ENCODE results near the gene CSTF3. TPM values are rescaled to one million over a fixed set of nuclear protein-coding genes. Genes with fewer than 3 reads are reported as not detected.
"Not testable (repeated sequence)": the region's sequence is repeated elsewhere in the genome, so short reads cannot be mapped to it uniquely, and the experiment has no call there.

CSTF3 gene
- total and polyA plus RNA-seq, 2 donors from 2014 or later: 26.1 to 28.5 TPM

GRCh38 chr11:33160136-33160535 lies 1.1 kb downstream of the CSTF3 start:
- Histone ChIP-seq H3K27me3 (ENCODE audit: control insufficient read depth, insufficient read depth, low read length) (no peaks in the 10 kb centered on the region), H3K36me3 (ENCODE audit: control insufficient read depth in 2 of 3, insufficient read depth in 3 of 3, low read length in 3 of 3) (no peaks in the 10 kb centered on the region), H3K4me1 (ENCODE audit: control insufficient read depth in 2 of 3, insufficient read depth in 2 of 3, low read depth in 1 of 3, low read length in 3 of 3) (peaks cover 3 to 4% (median 4%) of the 10 kb centered on the region in 3 donors), H3K9ac (ENCODE audit: low read length in 3 of 3) (peak overlapping the region in 2 of 3 donors; percentile 75 to 93), H3K9me3 (ENCODE audit: control insufficient read depth in 2 of 3, insufficient read depth in 1 of 3, low read length in 3 of 3) (no peaks in the 10 kb centered on the region), H3K27ac (ENCODE audit: low read depth in 2 of 2, low read length in 2 of 2) (no peak overlapping the region), H3K4me3 (ENCODE audit: low read length in 3 of 3) (peak overlapping the region; percentile 93 to 100 (median 98))
- FAIRE-seq (no peak), DNase-seq (peak in 3 of 5 donors; percentile 26 to 84 (median 80))
- TF ChIP-seq CTCF (IDR thresholded peaks at IDR 0.05; ENCODE audit: borderline replicate concordance, extremely low read depth, insufficient read depth): no peak
- intact Hi-C loops (cut with DNase I): no loop called here

GRCh38 chr11:33159378-33159867 lies 1.9 kb downstream of the CSTF3 start:
- H3K9me3 ChIP-seq (ENCODE audit: control insufficient read depth in 2 of 3, insufficient read depth in 1 of 3, low read length in 3 of 3); H3K4me1 ChIP-seq (ENCODE audit: control insufficient read depth in 2 of 3, insufficient read depth in 2 of 3, low read depth in 1 of 3, low read length in 3 of 3); FAIRE-seq; intact Hi-C loops (cut with DNase I); H3K27me3 ChIP-seq (ENCODE audit: control insufficient read depth, insufficient read depth, low read length); H3K9ac ChIP-seq (ENCODE audit: low read length in 3 of 3); H3K36me3 ChIP-seq (ENCODE audit: control insufficient read depth in 2 of 3, insufficient read depth in 3 of 3, low read length in 3 of 3); H3K27ac ChIP-seq (ENCODE audit: low read depth in 2 of 2, low read length in 2 of 2): not testable (repeated sequence)
- DNase-seq: peak in 1 of 5 donors; percentile 34
- H3K4me3 ChIP-seq (ENCODE audit: low read length in 3 of 3): peak overlapping the region; percentile 93 to 100 (median 98)

GRCh38 chr11:33158596-33159275 lies 2.5 kb downstream of the CSTF3 start:
- H3K4me3 ChIP-seq (ENCODE audit: low read length in 3 of 3): no peak overlapping the region
- H3K27me3 ChIP-seq (ENCODE audit: control insufficient read depth, insufficient read depth, low read length): no peaks in the 10 kb centered on the region
- H3K36me3 ChIP-seq (ENCODE audit: control insufficient read depth in 2 of 3, insufficient read depth in 3 of 3, low read length in 3 of 3): no peaks in the 10 kb centered on the region
- H3K4me1 ChIP-seq (ENCODE audit: control insufficient read depth in 2 of 3, insufficient read depth in 2 of 3, low read depth in 1 of 3, low read length in 3 of 3): peaks cover 3 to 4% (median 4%) of the 10 kb centered on the region in 3 donors
- no peak overlapping the region for H3K27ac ChIP-seq (ENCODE audit: low read depth in 2 of 2, low read length in 2 of 2)
- intact Hi-C loops (cut with DNase I): no loop called here
- no peaks in the 10 kb centered on the region for H3K9me3 ChIP-seq (ENCODE audit: control insufficient read depth in 2 of 3, insufficient read depth in 1 of 3, low read length in 3 of 3)
- FAIRE-seq: no peak
- no peak for DNase-seq
- no peak for TF ChIP-seq CTCF (IDR thresholded peaks at IDR 0.05; ENCODE audit: borderline replicate concordance, extremely low read depth, insufficient read depth)
- no peak overlapping the region for H3K9ac ChIP-seq (ENCODE audit: low read length in 3 of 3)

GRCh38 chr11:33157103-33158027 lies 3.9 kb downstream of the CSTF3 start:
- TF ChIP-seq CTCF (IDR thresholded peaks at IDR 0.05; ENCODE audit: borderline replicate concordance, extremely low read depth, insufficient read depth): no peak
- FAIRE-seq (no peak), DNase-seq (no peak)
- Histone ChIP-seq H3K9me3 (ENCODE audit: control insufficient read depth in 2 of 3, insufficient read depth in 1 of 3, low read length in 3 of 3) (no peaks in the 10 kb centered on the region), H3K36me3 (ENCODE audit: control insufficient read depth in 2 of 3, insufficient read depth in 3 of 3, low read length in 3 of 3) (no peaks in the 10 kb centered on the region), H3K9ac (ENCODE audit: low read length in 3 of 3) (no peak overlapping the region), H3K4me3 (ENCODE audit: low read length in 3 of 3) (no peak overlapping the region), H3K4me1 (ENCODE audit: control insufficient read depth in 2 of 3, insufficient read depth in 2 of 3, low read depth in 1 of 3, low read length in 3 of 3) (peaks cover 3 to 4% (median 4%) of the 10 kb centered on the region in 3 donors), H3K27ac (ENCODE audit: low read depth in 2 of 2, low read length in 2 of 2) (no peak overlapping the region), H3K27me3 (ENCODE audit: control insufficient read depth, insufficient read depth, low read length) (no peaks in the 10 kb centered on the region)
- intact Hi-C loops (cut with DNase I): no loop called here
